ENCODE data around the gene EXOC3. TPM values are rescaled to one million over a fixed set of nuclear protein-coding genes. Genes with fewer than 3 reads are reported as not detected.

Gene EXOC3
- total RNA-seq, 1 donor from 2014 or later = 29.2 TPM

GRCh38 chr5:463301-463700 lies 20.3 kb downstream of the EXOC3 start:
- no peaks in the 10 kb centered on the region for H3K9me3 ChIP-seq (ENCODE audit: control insufficient read depth in 3 of 3, low read length in 3 of 3)
- H3K27me3 ChIP-seq (ENCODE audit: control insufficient read depth in 3 of 3, insufficient read depth in 3 of 3, low read length in 3 of 3) = no peaks in the 10 kb centered on the region
- H3K4me1 ChIP-seq (ENCODE audit: control insufficient read depth in 3 of 3, insufficient read depth in 3 of 3, low read length in 3 of 3) = no peaks in the 10 kb centered on the region
- H3K4me3 ChIP-seq (ENCODE audit: low read length in 3 of 3) = no peak overlapping the region
- H3K27ac ChIP-seq (ENCODE audit: low read depth, low read length) = no peak overlapping the region
- H3K9ac ChIP-seq (ENCODE audit: low read depth in 1 of 3, low read length in 3 of 3) = no peak overlapping the region
- peaks cover 49 to 76% (median 63%) of the 10 kb centered on the region in 3 donors for H3K36me3 ChIP-seq (ENCODE audit: control insufficient read depth in 3 of 3, insufficient read depth in 3 of 3, low read length in 3 of 3)

DNA sequence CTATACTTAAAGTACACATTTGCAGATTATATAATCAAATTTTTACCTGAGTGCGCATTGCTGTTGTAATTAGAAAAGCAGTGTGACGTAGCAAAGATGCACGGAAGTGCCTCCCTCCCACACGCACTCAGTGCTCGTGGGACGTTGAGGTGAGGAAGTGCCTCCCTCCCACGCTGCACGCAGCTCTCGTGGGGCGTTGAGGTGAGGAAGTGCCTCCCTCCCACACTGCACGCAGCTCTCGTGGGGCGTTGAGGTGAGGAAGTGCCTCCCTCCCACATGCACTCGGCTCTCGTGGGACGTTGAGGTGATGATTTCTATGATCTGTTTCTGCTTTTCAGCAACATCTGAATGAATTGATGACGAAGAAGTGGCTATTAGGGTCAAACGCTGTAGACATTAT lies 21.0 kb downstream of the EXOC3 start:
- Histone ChIP-seq H3K9ac (ENCODE audit: low read depth in 1 of 3, low read length in 3 of 3) (no peak overlapping the region), H3K27ac (ENCODE audit: low read depth, low read length) (no peak overlapping the region), H3K36me3 (ENCODE audit: control insufficient read depth in 3 of 3, insufficient read depth in 3 of 3, low read length in 3 of 3) (peaks cover 46 to 70% (median 56%) of the 10 kb centered on the region in 3 donors), H3K4me1 (ENCODE audit: control insufficient read depth in 3 of 3, insufficient read depth in 3 of 3, low read length in 3 of 3) (no peaks in the 10 kb centered on the region), H3K4me3 (ENCODE audit: low read length in 3 of 3) (no peak overlapping the region), H3K27me3 (ENCODE audit: control insufficient read depth in 3 of 3, insufficient read depth in 3 of 3, low read length in 3 of 3) (no peaks in the 10 kb centered on the region), H3K9me3 (ENCODE audit: control insufficient read depth in 3 of 3, low read length in 3 of 3) (no peaks in the 10 kb centered on the region)

DNA sequence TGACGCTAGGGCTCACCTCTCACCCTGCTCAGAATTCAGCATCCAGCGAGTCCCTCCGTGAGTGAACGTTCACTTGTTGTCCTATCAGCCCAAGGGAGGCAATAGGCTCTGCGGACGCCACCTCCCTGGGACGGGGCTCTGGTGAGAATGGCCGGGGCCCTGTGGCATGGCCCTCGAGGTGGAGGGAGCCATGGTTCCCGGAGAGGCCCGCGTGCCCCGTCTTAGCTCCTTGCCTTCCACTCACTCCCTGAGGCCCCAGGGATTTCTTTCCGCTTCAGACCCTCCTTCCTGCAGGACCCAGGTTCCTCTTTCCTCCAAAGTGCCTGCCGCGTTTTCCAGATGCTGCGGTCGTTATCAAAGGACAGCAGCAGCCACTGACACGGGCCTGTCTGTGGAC lies 21.5 kb downstream of the EXOC3 start:
- H3K4me1 ChIP-seq (ENCODE audit: control insufficient read depth in 3 of 3, insufficient read depth in 3 of 3, low read length in 3 of 3) = no peaks in the 10 kb centered on the region
- no peak overlapping the region for H3K4me3 ChIP-seq (ENCODE audit: low read length in 3 of 3)
- H3K9ac ChIP-seq (ENCODE audit: low read depth in 1 of 3, low read length in 3 of 3) = no peak overlapping the region
- H3K27ac ChIP-seq (ENCODE audit: low read depth, low read length) = no peak overlapping the region
- H3K27me3 ChIP-seq (ENCODE audit: control insufficient read depth in 3 of 3, insufficient read depth in 3 of 3, low read length in 3 of 3) = no peaks in the 10 kb centered on the region
- peaks cover 45 to 68% (median 55%) of the 10 kb centered on the region in 3 donors for H3K36me3 ChIP-seq (ENCODE audit: control insufficient read depth in 3 of 3, insufficient read depth in 3 of 3, low read length in 3 of 3)
- H3K9me3 ChIP-seq (ENCODE audit: control insufficient read depth in 3 of 3, low read length in 3 of 3) = no peaks in the 10 kb centered on the region

DNA sequence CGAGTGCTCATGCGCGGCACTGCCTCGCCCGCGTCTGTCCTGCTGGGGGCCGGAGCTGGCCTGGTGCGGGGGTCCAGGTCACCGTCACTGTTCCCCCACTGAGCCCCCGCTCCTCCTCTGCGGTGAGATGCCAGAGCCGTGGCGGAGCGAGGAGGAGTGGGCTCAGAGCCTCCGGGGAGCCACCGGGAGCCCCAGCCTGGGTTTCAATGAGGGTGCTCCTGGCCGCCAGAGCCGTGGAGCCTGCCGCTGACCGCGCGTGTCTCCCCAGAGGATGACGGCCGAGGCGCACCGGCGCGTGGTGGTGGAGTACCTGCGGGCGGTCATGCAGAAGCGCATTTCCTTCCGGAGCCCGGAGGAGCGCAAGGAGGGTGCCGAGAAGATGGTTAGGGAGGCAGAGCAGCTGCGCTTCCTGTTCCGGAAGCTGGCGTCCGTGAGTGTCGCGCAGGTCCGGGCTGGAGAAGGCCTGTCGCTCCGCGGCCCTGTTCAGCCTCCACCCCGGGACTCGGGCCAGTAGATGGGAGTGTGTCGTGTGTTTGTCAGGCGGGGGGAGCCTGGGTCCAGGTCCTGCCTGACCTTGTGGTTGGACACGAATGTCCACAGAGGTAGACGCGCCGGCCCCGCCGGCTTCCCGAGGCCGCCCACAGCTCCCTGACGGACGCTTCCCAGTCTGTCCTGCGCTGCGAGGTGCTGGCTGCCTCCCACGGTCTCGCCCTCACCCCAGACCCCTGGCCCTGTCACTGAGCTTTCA lies 22.0 kb downstream of the EXOC3 start:
- no peak overlapping the region for H3K4me3 ChIP-seq (ENCODE audit: low read length in 3 of 3)
- H3K9me3 ChIP-seq (ENCODE audit: control insufficient read depth in 3 of 3, low read length in 3 of 3) = no peaks in the 10 kb centered on the region
- no peaks in the 10 kb centered on the region for H3K4me1 ChIP-seq (ENCODE audit: control insufficient read depth in 3 of 3, insufficient read depth in 3 of 3, low read length in 3 of 3)
- peaks cover 39 to 66% (median 52%) of the 10 kb centered on the region in 3 donors for H3K36me3 ChIP-seq (ENCODE audit: control insufficient read depth in 3 of 3, insufficient read depth in 3 of 3, low read length in 3 of 3)
- no peaks in the 10 kb centered on the region for H3K27me3 ChIP-seq (ENCODE audit: control insufficient read depth in 3 of 3, insufficient read depth in 3 of 3, low read length in 3 of 3)
- no peak overlapping the region for H3K27ac ChIP-seq (ENCODE audit: low read depth, low read length)
- H3K9ac ChIP-seq (ENCODE audit: low read depth in 1 of 3, low read length in 3 of 3) = no peak overlapping the region

GRCh38 chr5:465591-466403 lies 22.8 kb downstream of the EXOC3 start:
- Histone ChIP-seq H3K4me3 (ENCODE audit: low read length in 3 of 3) (no peak overlapping the region), H3K9me3 (ENCODE audit: control insufficient read depth in 3 of 3, low read length in 3 of 3) (no peaks in the 10 kb centered on the region), H3K27ac (ENCODE audit: low read depth, low read length) (no peak overlapping the region), H3K4me1 (ENCODE audit: control insufficient read depth in 3 of 3, insufficient read depth in 3 of 3, low read length in 3 of 3) (no peaks in the 10 kb centered on the region), H3K9ac (ENCODE audit: low read depth in 1 of 3, low read length in 3 of 3) (no peak overlapping the region), H3K36me3 (ENCODE audit: control insufficient read depth in 3 of 3, insufficient read depth in 3 of 3, low read length in 3 of 3) (peaks cover 34 to 61% (median 44%) of the 10 kb centered on the region in 3 donors), H3K27me3 (ENCODE audit: control insufficient read depth in 3 of 3, insufficient read depth in 3 of 3, low read length in 3 of 3) (no peaks in the 10 kb centered on the region)

- Histone ChIP-seq H3K4me1 (ENCODE audit: control insufficient read depth in 3 of 3, insufficient read depth in 3 of 3, low read length in 3 of 3) (peaks cover 7 to 8% (median 7%) of the 10 kb centered on the region in 3 donors), H3K27ac (ENCODE audit: low read depth, low read length) (no peak overlapping the region), H3K9me3 (ENCODE audit: control insufficient read depth in 3 of 3, low read length in 3 of 3) (no peaks in the 10 kb centered on the region), H3K4me3 (ENCODE audit: low read length in 3 of 3) (no peak overlapping the region), H3K27me3 (ENCODE audit: control insufficient read depth in 3 of 3, insufficient read depth in 3 of 3, low read length in 3 of 3) (no peaks in the 10 kb centered on the region), H3K36me3 (ENCODE audit: control insufficient read depth in 3 of 3, insufficient read depth in 3 of 3, low read length in 3 of 3) (peaks cover 36 to 63% (median 45%) of the 10 kb centered on the region in 3 donors), H3K9ac (ENCODE audit: low read depth in 1 of 3, low read length in 3 of 3) (no peak overlapping the region)
Measured at GRCh38 chr5:466661-467310, 23.8 kb downstream of the EXOC3 start.

GRCh38 chr5:468401-468800 lies 25.4 kb downstream of the EXOC3 start:
- no peak overlapping the region for H3K4me3 ChIP-seq (ENCODE audit: low read length in 3 of 3)
- H3K9ac ChIP-seq (ENCODE audit: low read depth in 1 of 3, low read length in 3 of 3) = no peak overlapping the region
- no peak overlapping the region for H3K27ac ChIP-seq (ENCODE audit: low read depth, low read length)
- H3K4me1 ChIP-seq (ENCODE audit: control insufficient read depth in 3 of 3, insufficient read depth in 3 of 3, low read length in 3 of 3) = peaks cover 11 to 17% (median 16%) of the 10 kb centered on the region in 3 donors
- no peaks in the 10 kb centered on the region for H3K9me3 ChIP-seq (ENCODE audit: control insufficient read depth in 3 of 3, low read length in 3 of 3)
- H3K36me3 ChIP-seq (ENCODE audit: control insufficient read depth in 3 of 3, insufficient read depth in 3 of 3, low read length in 3 of 3) = peaks cover 29 to 48% (median 32%) of the 10 kb centered on the region in 3 donors
- H3K27me3 ChIP-seq (ENCODE audit: control insufficient read depth in 3 of 3, insufficient read depth in 3 of 3, low read length in 3 of 3) = no peaks in the 10 kb centered on the region

GRCh38 chr5:469752-470483 lies 26.9 kb downstream of the EXOC3 start:
- no peak overlapping the region for H3K4me3 ChIP-seq (ENCODE audit: low read length in 3 of 3)
- peaks cover 17 to 27% (median 18%) of the 10 kb centered on the region in 3 donors for H3K4me1 ChIP-seq (ENCODE audit: control insufficient read depth in 3 of 3, insufficient read depth in 3 of 3, low read length in 3 of 3)
- H3K9me3 ChIP-seq (ENCODE audit: control insufficient read depth in 3 of 3, low read length in 3 of 3) = no peaks in the 10 kb centered on the region
- H3K27ac ChIP-seq (ENCODE audit: low read depth, low read length) = no peak overlapping the region
- peaks cover 19 to 33% (median 23%) of the 10 kb centered on the region in 3 donors for H3K36me3 ChIP-seq (ENCODE audit: control insufficient read depth in 3 of 3, insufficient read depth in 3 of 3, low read length in 3 of 3)
- H3K27me3 ChIP-seq (ENCODE audit: control insufficient read depth in 3 of 3, insufficient read depth in 3 of 3, low read length in 3 of 3) = peaks cover 2 to 3% (median 3%) of the 10 kb centered on the region in 3 donors
- peak overlapping the region in 1 of 3 donors; percentile 8 for H3K9ac ChIP-seq (ENCODE audit: low read depth in 1 of 3, low read length in 3 of 3)

- H3K27me3 ChIP-seq (ENCODE audit: control insufficient read depth in 3 of 3, insufficient read depth in 3 of 3, low read length in 3 of 3) = peaks cover 14 to 16% (median 15%) of the 10 kb centered on the region in 3 donors
- H3K27ac ChIP-seq (ENCODE audit: low read depth, low read length) = no peak overlapping the region
- peaks cover 21 to 36% (median 21%) of the 10 kb centered on the region in 3 donors for H3K4me1 ChIP-seq (ENCODE audit: control insufficient read depth in 3 of 3, insufficient read depth in 3 of 3, low read length in 3 of 3)
- no peaks in the 10 kb centered on the region for H3K9me3 ChIP-seq (ENCODE audit: control insufficient read depth in 3 of 3, low read length in 3 of 3)
- H3K9ac ChIP-seq (ENCODE audit: low read depth in 1 of 3, low read length in 3 of 3) = peak overlapping the region in 1 of 3 donors; percentile 33
- peaks cover 12 to 21% (median 17%) of the 10 kb centered on the region in 3 donors for H3K36me3 ChIP-seq (ENCODE audit: control insufficient read depth in 3 of 3, insufficient read depth in 3 of 3, low read length in 3 of 3)
- H3K4me3 ChIP-seq (ENCODE audit: low read length in 3 of 3) = peak overlapping the region in 2 of 3 donors; percentile 66 to 81
Measured at GRCh38 chr5:470961-471749, 28.2 kb downstream of the EXOC3 start.

Data from skeletal muscle tissue (tissue), 4 donors.